Muscle layer of duodenum (tissue), 2 donors: ENCODE measurements around the gene EML6.
A peak's percentile ranks its signal among the peaks of the same experiment; 100 is the strongest.

Source experiments
- H3K27ac ChIP-seq: one replicate; pipeline ENCODE4 v1.7.0; 2013; ENCODE audit warnings: mild to moderate bottlenecking, low read length
- H3K27me3 ChIP-seq: one replicate; pipeline ENCODE4 v1.7.0; 2013; ENCODE audit warnings: low read depth, mild to moderate bottlenecking, control low read depth, low read length
- H3K36me3 ChIP-seq, 2 donors: one replicate each; pipeline ENCODE4 v1.7.0; 2013; ENCODE audit warnings: low read length in 2 of 2, control low read depth in 1 of 2, mild to moderate bottlenecking in 1 of 2; ENCODE audit not compliant: insufficient read depth in 2 of 2, control insufficient read depth in 1 of 2
- H3K4me1 ChIP-seq, 2 donors: one replicate each; pipeline ENCODE4 v1.7.0; 2013; ENCODE audit warnings: low read length in 2 of 2, mild to moderate bottlenecking in 2 of 2, control low read depth in 1 of 2, moderate library complexity in 1 of 2; ENCODE audit not compliant: insufficient read depth in 2 of 2, control insufficient read depth in 1 of 2
- H3K4me3 ChIP-seq, 2 donors: one replicate each; pipeline ENCODE4 v1.7.0; 2013; ENCODE audit warnings: low read length in 2 of 2, low read depth in 1 of 2, mild to moderate bottlenecking in 1 of 2
- H3K9me3 ChIP-seq, 2 donors: one replicate each; pipeline ENCODE4 v1.7.0; 2013; ENCODE audit warnings: low read length in 2 of 2, control low read depth in 1 of 2, mild to moderate bottlenecking in 1 of 2; ENCODE audit not compliant: control insufficient read depth in 1 of 2
- donor health status: healthy.

The EML6 gene

GRCh38 chr2:54723131-54723995 is at the start of gene EML6:
Gene EML6 (plus strand): TSS chr2:54723662. CDS start chr2:54725062, 1,400 bp downstream.
- Histone ChIP-seq H3K36me3 (no peaks in the 10 kb centered on the region), H3K9me3 (no peaks in the 10 kb centered on the region), H3K27me3 (no peaks in the 10 kb centered on the region), H3K27ac (peak within 1 kb of the TSS; percentile 70), H3K4me3 (peak within 1 kb of the TSS; percentile 86 to 94), H3K4me1 (no peaks in the 10 kb centered on the region)

- peaks cover 0 to 1% of the 10 kb centered on the region in 2 donors for H3K4me1 ChIP-seq
- H3K36me3 ChIP-seq: peaks cover 3 to 5% of the 10 kb centered on the region in 2 donors
- H3K4me3 ChIP-seq: no peak overlapping the region
- no peaks in the 10 kb centered on the region for H3K27me3 ChIP-seq
- no peak overlapping the region for H3K27ac ChIP-seq
- no peaks in the 10 kb centered on the region for H3K9me3 ChIP-seq
These were observed 48.2 kb upstream of the EML6 start for GRCh38 chr2:54675281-54675680.

- Histone ChIP-seq H3K4me3 (no peak overlapping the region), H3K9me3 (no peaks in the 10 kb centered on the region), H3K27me3 (no peaks in the 10 kb centered on the region), H3K27ac (no peak overlapping the region), H3K4me1 (peaks cover 0 to 2% of the 10 kb centered on the region in 2 donors), H3K36me3 (peaks cover 0 to under 1% of the 10 kb centered on the region in 2 donors)
These were observed 47.7 kb upstream of the EML6 start for GRCh38 chr2:54675738-54676137.

- Histone ChIP-seq H3K4me1 (peaks cover 0 to 5% of the 10 kb centered on the region in 2 donors), H3K4me3 (no peak overlapping the region), H3K27ac (no peak overlapping the region)
These were observed 46.8 kb upstream of the EML6 start for GRCh38 chr2:54676656-54677055.

GRCh38 chr2:54677476-54678265 is 45.8 kb upstream of the EML6 start:
- H3K4me1 ChIP-seq: peaks cover 0 to 5% of the 10 kb centered on the region in 2 donors
- no peaks in the 10 kb centered on the region for H3K9me3 ChIP-seq
- H3K36me3 ChIP-seq: no peaks in the 10 kb centered on the region
- H3K4me3 ChIP-seq: no peak overlapping the region
- no peaks in the 10 kb centered on the region for H3K27me3 ChIP-seq
- H3K27ac ChIP-seq: no peak overlapping the region

More at GRCh38 chr2:54676656-54677055, 46.8 kb upstream of the EML6 start:
- H3K27me3 ChIP-seq: no peaks in the 10 kb centered on the region
- no peaks in the 10 kb centered on the region for H3K36me3 ChIP-seq
- no peaks in the 10 kb centered on the region for H3K9me3 ChIP-seq

GRCh38 chr2:54678719-54679118 is 44.7 kb upstream of the EML6 start:
- Histone ChIP-seq H3K9me3 (no peaks in the 10 kb centered on the region), H3K27ac (no peak overlapping the region), H3K4me3 (no peak overlapping the region), H3K27me3 (no peaks in the 10 kb centered on the region), H3K4me1 (peaks cover 0 to 5% of the 10 kb centered on the region in 2 donors), H3K36me3 (no peaks in the 10 kb centered on the region)

- no peak overlapping the region for H3K27ac ChIP-seq
- H3K4me3 ChIP-seq: no peak overlapping the region
- peaks cover 0 to 5% of the 10 kb centered on the region in 2 donors for H3K4me1 ChIP-seq
- H3K27me3 ChIP-seq: no peaks in the 10 kb centered on the region
- H3K36me3 ChIP-seq: no peaks in the 10 kb centered on the region
- no peaks in the 10 kb centered on the region for H3K9me3 ChIP-seq
These were observed 42.9 kb upstream of the EML6 start for GRCh38 chr2:54680397-54681041.

GRCh38 chr2:54681416-54681815 is 42.0 kb upstream of the EML6 start:
- H3K4me3 ChIP-seq: no peak overlapping the region
- H3K9me3 ChIP-seq: no peaks in the 10 kb centered on the region
- peaks cover 0 to 5% of the 10 kb centered on the region in 2 donors for H3K4me1 ChIP-seq
- no peaks in the 10 kb centered on the region for H3K36me3 ChIP-seq
- no peaks in the 10 kb centered on the region for H3K27me3 ChIP-seq
- H3K27ac ChIP-seq: no peak overlapping the region

GRCh38 chr2:54683596-54683995 is 39.9 kb upstream of the EML6 start:
- Histone ChIP-seq H3K27me3 (no peaks in the 10 kb centered on the region), H3K4me3 (no peak overlapping the region), H3K36me3 (no peaks in the 10 kb centered on the region)

GRCh38 chr2:54685263-54685775 is 38.1 kb upstream of the EML6 start:
- no peaks in the 10 kb centered on the region for H3K27me3 ChIP-seq
- no peaks in the 10 kb centered on the region for H3K36me3 ChIP-seq
- no peak overlapping the region for H3K4me3 ChIP-seq
- H3K9me3 ChIP-seq: no peaks in the 10 kb centered on the region
- H3K4me1 ChIP-seq: peaks cover 0 to 5% of the 10 kb centered on the region in 2 donors
- H3K27ac ChIP-seq: no peak overlapping the region

More at GRCh38 chr2:54683596-54683995, 39.9 kb upstream of the EML6 start:
- peaks cover 0 to 5% of the 10 kb centered on the region in 2 donors for H3K4me1 ChIP-seq
- no peak overlapping the region for H3K27ac ChIP-seq
- H3K9me3 ChIP-seq: no peaks in the 10 kb centered on the region
